GM20000 (cell line): ENCODE results near the gene PTPRN2.

ENCODE experiments used
- DNase-seq: peaks from one replicate; pipeline ENCODE4 v3.0.0; 2012; ENCODE audit warnings: low spot score
- CTCF ChIP-seq: IDR thresholded peaks from 2 replicates; pipeline ENCODE4 v1.5.1; 2012; ENCODE audit warnings: mild to moderate bottlenecking, control low read depth; ENCODE audit errors: extremely low read depth, missing control alignments

PTPRN2 gene

GRCh38 chr7:158397885-158398284 lies 189.7 kb downstream of the PTPRN2 start:
- no peak for DNase-seq
- no peak for TF ChIP-seq CTCF

- no peak for TF ChIP-seq CTCF
- DNase-seq = no peak
Measured at GRCh38 chr7:158396982-158397862, 190.4 kb downstream of the PTPRN2 start.

- TF ChIP-seq CTCF = no peak
- DNase-seq = no peak
Measured at GRCh38 chr7:158396301-158396905, 191.2 kb downstream of the PTPRN2 start.

GRCh38 chr7:158395780-158396278 lies 191.8 kb downstream of the PTPRN2 start:
- no peak for DNase-seq

GRCh38 chr7:158395349-158395748 lies 192.3 kb downstream of the PTPRN2 start:
- no peak for DNase-seq
- TF ChIP-seq CTCF = no peak

More at GRCh38 chr7:158395780-158396278, 191.8 kb downstream of the PTPRN2 start:
- TF ChIP-seq CTCF = no peak

- DNase-seq = no peak
- no peak for TF ChIP-seq CTCF
Measured at GRCh38 chr7:158394936-158395335, 192.7 kb downstream of the PTPRN2 start.
